Measurements from ENCODE around the gene SPEG. TPM values are rescaled to one million over a fixed set of nuclear protein-coding genes. Genes with fewer than 3 reads are reported as not detected.

The SPEG gene
- total RNA-seq, 2 donors from 2014 or later = 0.86 TPM; not detected in 1

DNA sequence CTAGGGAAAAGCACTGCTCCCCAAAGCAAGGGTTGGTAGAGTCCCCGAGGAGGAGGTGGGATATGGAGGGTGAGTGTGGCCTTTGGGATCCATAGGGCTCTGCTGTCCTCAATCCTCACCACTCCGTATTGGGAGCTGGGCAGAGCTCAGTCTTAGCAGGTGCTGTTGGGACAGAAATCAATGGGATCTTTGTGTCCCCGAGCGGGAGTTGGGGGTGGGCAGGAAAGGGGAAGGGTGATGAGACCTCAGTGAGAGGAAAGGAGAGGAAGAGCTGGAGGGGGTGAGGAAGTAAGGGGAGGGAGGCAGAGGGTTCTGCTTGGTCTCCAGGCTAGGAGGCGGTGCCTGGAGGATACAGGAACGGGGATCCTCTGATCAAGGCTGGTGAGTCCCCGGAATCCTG is 82.2 kb downstream of the SPEG start:
- Mint-ChIP-seq H3K4me1 (ENCODE audit: low read depth in 2 of 2) (peaks cover 4 to 16% of the 10 kb centered on the region in 2 donors), H3K36me3 (no peaks in the 10 kb centered on the region), H3K4me3 (no peak overlapping the region), H3K27me3 (peaks cover 68 to 78% of the 10 kb centered on the region in 2 donors), H3K27ac (no peak overlapping the region), H3K9me3 (no peaks in the 10 kb centered on the region)
- ATAC-seq = no peak
- no peak for DNase-seq (ENCODE audit: low spot score)

DNA sequence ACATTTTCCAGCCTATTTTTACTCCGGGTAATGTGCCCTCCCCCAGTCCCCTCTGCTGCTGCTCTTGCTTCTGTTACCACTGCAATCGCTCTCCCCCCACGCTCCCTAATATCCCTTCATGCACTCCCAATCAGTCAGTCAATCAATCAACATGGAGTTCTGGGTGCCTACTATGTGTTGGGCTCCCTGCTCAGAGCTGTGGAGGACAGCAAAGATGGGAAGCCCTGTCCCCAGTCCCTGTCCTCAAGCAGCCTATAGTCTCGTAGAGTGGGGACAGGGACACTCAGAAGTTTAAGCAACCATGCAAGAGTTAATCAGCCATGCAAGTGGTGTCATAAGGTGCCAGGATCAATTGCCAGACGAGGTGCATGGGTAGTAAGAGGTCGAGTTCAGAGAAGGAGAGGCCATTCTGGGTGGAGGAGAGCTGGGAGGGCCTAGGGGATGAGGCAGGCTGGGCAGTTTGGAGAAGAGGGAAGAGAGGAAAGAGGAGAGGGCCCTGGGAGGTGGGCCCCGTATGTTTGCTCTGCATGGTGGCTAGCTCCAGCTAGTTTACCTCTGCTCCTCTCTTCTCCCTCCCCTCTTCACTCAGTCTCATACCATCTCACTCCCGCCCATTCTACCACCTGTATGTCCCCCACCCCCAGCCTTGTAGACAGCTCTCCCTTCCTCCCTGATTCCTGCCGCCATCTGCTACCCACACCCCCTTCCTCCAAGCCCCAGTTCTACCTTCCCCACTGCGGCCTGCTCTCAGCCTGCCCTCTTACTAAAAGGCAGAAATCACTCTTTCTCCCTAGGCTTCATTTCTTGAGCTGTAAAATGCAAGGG is 83.5 kb downstream of the SPEG start:
- ATAC-seq = no peak

DNA sequence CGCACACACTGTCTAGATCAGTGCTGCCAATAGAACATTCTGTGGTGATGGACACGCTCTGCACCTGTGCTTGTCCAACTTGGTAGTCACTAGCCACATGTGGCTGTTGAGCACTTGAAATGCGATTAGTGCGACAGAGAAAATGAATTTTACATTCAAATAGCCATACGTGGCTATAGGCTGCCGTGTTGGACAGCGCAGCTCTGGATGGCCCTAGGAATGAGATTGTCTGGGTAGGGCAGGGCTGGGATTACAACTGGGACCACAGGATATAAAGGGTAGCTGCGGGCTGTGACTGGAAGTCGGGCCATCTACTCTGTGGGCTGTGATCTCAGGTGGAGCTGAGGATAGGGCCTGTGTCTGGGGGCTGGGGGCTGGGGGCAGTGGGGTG is 84.9 kb downstream of the SPEG start:
- Mint-ChIP-seq H3K9me3 (no peaks in the 10 kb centered on the region), H3K4me1 (ENCODE audit: low read depth in 2 of 2) (peaks cover 8 to 13% of the 10 kb centered on the region in 2 donors), H3K27me3 (peaks cover 64 to 77% of the 10 kb centered on the region in 2 donors), H3K4me3 (no peak overlapping the region), H3K27ac (no peak overlapping the region), H3K36me3 (no peaks in the 10 kb centered on the region)
- ATAC-seq = no peak
- DNase-seq (ENCODE audit: low spot score) = no peak

More for the DNA sequence above, 83.5 kb downstream of the SPEG start:
- no peak for DNase-seq (ENCODE audit: low spot score)
- no peak overlapping the region for H3K4me3 Mint-ChIP-seq
- no peaks in the 10 kb centered on the region for H3K9me3 Mint-ChIP-seq
- H3K36me3 Mint-ChIP-seq = no peaks in the 10 kb centered on the region
- H3K4me1 Mint-ChIP-seq (ENCODE audit: low read depth in 2 of 2) = peaks cover 8 to 17% of the 10 kb centered on the region in 2 donors
- peaks cover 64 to 78% of the 10 kb centered on the region in 2 donors for H3K27me3 Mint-ChIP-seq
- no peak overlapping the region for H3K27ac Mint-ChIP-seq

DNA sequence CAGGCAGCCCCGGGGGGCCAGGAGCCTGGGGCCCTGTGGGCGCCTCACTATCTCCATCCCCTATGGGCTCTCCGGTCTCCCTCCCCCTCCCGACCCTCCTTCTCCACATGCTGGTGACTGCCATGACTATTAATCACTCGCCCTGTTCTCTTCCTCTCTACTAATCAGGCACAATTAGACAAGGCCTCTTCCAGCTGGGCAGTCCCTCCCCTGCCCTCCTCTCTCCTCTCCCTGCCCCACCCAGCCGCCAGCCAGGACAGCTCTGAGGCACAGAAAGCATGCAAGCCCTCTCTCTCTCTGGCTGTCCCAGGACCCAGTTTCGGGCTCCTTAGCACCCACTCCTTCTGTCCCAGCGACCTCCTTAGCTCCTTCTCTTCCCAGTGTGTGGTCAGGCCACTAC is 85.4 kb downstream of the SPEG start:
- no peaks in the 10 kb centered on the region for H3K36me3 Mint-ChIP-seq
- no peak overlapping the region for H3K27ac Mint-ChIP-seq
- H3K27me3 Mint-ChIP-seq = peaks cover 68 to 79% of the 10 kb centered on the region in 2 donors
- no peaks in the 10 kb centered on the region for H3K9me3 Mint-ChIP-seq
- DNase-seq (ENCODE audit: low spot score) (no peak), ATAC-seq (no peak)
- peaks cover 8 to 13% of the 10 kb centered on the region in 2 donors for H3K4me1 Mint-ChIP-seq (ENCODE audit: low read depth in 2 of 2)
- H3K4me3 Mint-ChIP-seq = no peak overlapping the region

DNA sequence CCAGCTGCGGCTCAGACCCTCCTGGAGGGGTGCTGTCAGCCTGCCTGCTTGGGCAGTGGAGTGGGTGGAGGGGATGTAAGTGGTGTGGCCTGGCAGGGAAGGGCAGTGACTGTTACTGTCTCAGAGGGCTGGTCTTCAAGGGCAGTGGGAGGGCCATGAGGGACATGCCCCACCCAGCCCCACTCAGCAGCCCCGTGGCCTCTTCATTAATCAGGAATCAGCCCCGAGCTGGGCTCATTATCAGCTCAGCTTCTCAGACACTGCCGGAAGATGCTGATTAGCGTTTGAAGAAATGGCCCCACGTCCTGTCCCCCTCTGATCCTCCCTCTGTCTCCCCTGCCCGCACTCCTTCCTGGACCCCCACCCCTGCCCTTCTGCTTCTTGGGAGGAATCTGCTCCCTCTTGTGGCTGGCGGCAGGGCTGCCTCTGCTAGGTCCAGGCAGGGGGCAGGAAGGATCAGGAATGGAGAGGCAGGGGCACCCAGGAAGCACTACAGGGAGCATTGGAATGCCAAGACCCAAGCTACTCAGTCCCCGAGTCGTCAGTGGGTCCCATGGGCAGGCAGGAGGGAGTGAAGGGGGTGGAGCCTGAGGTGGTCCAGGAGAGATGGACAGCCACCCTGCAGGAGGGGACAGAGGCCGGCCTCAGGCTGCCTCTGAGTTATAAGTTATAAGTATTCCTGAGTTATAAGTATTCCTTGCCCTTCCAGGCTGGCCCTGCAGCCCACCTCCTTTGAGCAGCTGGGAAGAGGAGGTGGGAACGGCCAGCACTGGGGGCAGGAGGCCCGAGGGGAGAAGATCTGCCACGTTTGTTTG is 86.6 kb downstream of the SPEG start:
- ATAC-seq (no peak), DNase-seq (ENCODE audit: low spot score) (no peak)
- H3K27me3 Mint-ChIP-seq = peaks cover 70 to 82% of the 10 kb centered on the region in 2 donors
- H3K4me1 Mint-ChIP-seq (ENCODE audit: low read depth in 2 of 2) = peaks cover 8 to 13% of the 10 kb centered on the region in 2 donors
- no peaks in the 10 kb centered on the region for H3K36me3 Mint-ChIP-seq
- no peaks in the 10 kb centered on the region for H3K9me3 Mint-ChIP-seq
- H3K27ac Mint-ChIP-seq = no peak overlapping the region
- H3K4me3 Mint-ChIP-seq = no peak overlapping the region

DNA sequence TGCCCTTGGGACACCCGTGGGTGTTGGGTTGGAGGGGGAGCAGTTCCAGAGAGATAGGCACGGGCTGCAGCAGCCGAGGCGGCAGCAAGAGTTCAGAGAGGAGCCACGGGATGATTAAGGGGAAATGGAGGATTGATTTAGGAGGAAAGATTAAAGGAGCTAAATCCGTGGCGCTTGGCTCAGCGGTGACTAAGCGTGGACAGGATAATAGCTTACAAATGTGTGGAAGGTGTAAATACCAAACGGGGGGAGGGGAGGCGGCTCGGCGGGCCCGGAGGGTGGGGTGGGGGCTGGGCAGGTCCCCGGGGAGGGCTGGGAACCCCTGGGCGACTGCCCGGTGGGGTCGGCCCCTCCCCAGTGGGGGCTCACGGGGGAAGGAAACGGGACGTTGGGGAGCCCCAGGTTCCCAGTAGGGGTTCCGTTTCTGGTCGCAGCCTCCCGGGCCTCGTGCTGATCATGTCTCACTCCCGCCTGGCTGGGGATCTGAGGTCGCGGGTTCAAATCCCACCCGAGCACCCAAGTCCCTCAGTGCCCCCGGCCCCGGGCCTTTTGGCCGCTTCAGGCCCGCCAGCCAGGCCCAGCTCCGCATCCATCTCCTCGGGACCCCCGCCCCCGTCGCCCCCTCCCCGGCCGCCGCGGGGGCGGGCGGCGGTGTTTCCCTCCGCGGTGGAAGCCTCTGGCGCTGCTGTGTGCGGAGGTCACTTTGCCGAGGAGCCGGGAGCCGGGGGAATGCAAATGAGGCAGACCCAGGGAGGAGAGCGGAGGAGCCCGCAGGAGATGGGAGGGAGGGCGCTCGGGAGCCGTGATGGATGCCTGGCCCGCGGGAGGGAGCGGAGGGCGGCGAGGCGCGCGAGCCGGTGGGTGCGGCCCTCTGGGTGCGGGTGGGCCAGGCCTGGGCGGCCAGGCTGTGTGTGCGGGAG is 87.7 kb downstream of the SPEG start:
- H3K4me3 Mint-ChIP-seq = no peak overlapping the region
- H3K9me3 Mint-ChIP-seq = no peaks in the 10 kb centered on the region
- peaks cover 8 to 13% of the 10 kb centered on the region in 2 donors for H3K4me1 Mint-ChIP-seq (ENCODE audit: low read depth in 2 of 2)
- peaks cover 70 to 76% of the 10 kb centered on the region in 2 donors for H3K27me3 Mint-ChIP-seq
- no peaks in the 10 kb centered on the region for H3K36me3 Mint-ChIP-seq
- no peak overlapping the region for H3K27ac Mint-ChIP-seq
- ATAC-seq (no peak), DNase-seq (ENCODE audit: low spot score) (no peak)

DNA sequence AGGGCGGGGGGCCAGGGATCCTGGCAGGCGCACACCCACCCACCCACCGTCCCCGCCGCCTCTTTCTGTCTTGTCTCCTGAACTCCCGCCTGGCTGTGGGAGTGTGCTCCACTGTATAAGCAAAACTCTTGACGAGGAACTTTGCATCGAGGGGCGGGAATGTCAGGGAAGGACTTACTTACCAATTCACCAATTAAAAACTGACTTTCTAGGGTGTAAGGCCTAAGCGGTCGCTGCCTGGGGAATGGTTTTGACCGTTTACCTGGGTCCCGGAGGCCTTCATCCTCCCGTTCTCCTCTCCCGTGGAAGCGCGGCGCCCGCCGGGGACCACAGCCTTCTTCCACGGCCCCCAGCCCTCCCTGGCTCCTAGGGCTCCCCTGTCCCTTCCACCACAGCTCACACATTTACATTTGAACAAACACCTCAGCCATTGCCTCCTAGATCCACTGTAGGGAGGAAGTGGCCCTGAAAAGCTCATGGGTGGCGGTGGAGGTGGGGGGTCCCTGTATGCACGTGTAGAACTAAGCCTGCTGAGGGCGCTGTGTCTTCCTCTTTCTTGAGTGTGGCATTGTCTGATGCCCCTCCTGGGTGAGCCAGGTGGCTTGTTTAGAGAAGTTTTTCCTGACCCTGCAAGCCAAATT is 88.5 kb downstream of the SPEG start:
- peaks cover 8 to 13% of the 10 kb centered on the region in 2 donors for H3K4me1 Mint-ChIP-seq (ENCODE audit: low read depth in 2 of 2)
- no peak overlapping the region for H3K4me3 Mint-ChIP-seq
- H3K36me3 Mint-ChIP-seq = no peaks in the 10 kb centered on the region
- no peak overlapping the region for H3K27ac Mint-ChIP-seq
- peaks cover 66 to 68% of the 10 kb centered on the region in 2 donors for H3K27me3 Mint-ChIP-seq
- no peaks in the 10 kb centered on the region for H3K9me3 Mint-ChIP-seq
- DNase-seq (ENCODE audit: low spot score) (no peak), ATAC-seq (no peak)

DNA sequence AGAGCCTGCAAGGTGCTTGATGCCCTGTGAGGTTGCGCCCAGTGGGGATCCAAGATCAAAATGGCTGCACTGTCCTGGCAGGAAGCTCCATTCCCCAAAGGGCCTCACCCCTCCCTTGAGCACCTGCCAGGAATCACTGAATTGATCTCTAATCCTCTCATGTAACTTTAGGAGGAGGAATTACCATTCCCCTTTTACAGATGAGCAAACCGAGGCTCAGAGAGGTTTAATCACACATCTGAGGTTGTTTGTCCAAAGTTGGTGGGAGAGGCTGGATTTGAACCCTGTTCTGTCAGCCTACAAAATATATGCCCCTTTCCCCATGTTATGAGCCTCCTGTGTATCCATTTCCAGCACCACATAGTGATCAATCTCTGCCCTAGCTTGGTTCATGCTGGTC is 90.2 kb downstream of the SPEG start:
- Mint-ChIP-seq H3K4me3 (no peak overlapping the region), H3K9me3 (no peaks in the 10 kb centered on the region), H3K27me3 (peaks cover 64 to 67% of the 10 kb centered on the region in 2 donors), H3K27ac (no peak overlapping the region), H3K4me1 (ENCODE audit: low read depth in 2 of 2) (peaks cover 8 to 13% of the 10 kb centered on the region in 2 donors), H3K36me3 (no peaks in the 10 kb centered on the region)
- no peak for DNase-seq (ENCODE audit: low spot score)
- ATAC-seq = no peak

DNA sequence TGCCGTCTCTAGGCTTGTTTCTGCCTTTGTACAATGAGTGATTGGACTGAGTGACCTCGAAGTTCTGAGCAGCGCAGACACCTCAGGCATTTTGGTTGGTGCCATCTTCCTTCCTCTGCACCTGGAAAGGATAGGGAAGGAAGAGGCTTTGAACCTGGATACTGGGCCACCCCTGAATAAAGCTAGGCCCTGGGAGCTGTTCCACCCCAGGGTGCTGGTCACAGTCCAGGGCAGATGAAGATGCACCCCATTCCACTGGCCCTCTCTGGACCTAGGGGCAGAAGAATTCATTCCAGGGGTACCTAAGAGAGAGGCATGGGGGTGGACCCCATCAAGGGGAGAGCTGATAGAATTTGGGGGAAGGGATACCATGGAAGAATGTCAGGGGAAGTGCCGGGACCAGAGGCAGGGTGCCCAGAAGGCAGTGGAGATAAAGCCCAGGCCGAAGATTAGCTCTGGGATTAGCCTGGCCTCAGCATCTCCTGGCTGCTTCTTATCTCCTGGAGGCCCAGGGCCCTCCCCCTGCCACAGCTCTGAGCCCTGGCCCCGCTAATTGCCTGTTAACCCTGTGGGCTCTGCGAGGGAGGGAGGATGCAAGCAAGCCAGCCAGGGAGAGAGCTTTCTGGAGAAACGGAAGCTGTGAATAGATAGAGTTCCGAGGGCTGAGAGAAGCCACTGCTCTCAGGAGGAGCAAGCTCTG is 91.0 kb downstream of the SPEG start:
- DNase-seq (ENCODE audit: low spot score) (no peak), ATAC-seq (no peak)
- H3K27me3 Mint-ChIP-seq = peaks cover 64% of the 10 kb centered on the region in 2 donors
- H3K27ac Mint-ChIP-seq = no peak overlapping the region
- peaks cover 8 to 17% of the 10 kb centered on the region in 2 donors for H3K4me1 Mint-ChIP-seq (ENCODE audit: low read depth in 2 of 2)
- H3K4me3 Mint-ChIP-seq = no peak overlapping the region
- H3K36me3 Mint-ChIP-seq = no peaks in the 10 kb centered on the region
- no peaks in the 10 kb centered on the region for H3K9me3 Mint-ChIP-seq

DNA sequence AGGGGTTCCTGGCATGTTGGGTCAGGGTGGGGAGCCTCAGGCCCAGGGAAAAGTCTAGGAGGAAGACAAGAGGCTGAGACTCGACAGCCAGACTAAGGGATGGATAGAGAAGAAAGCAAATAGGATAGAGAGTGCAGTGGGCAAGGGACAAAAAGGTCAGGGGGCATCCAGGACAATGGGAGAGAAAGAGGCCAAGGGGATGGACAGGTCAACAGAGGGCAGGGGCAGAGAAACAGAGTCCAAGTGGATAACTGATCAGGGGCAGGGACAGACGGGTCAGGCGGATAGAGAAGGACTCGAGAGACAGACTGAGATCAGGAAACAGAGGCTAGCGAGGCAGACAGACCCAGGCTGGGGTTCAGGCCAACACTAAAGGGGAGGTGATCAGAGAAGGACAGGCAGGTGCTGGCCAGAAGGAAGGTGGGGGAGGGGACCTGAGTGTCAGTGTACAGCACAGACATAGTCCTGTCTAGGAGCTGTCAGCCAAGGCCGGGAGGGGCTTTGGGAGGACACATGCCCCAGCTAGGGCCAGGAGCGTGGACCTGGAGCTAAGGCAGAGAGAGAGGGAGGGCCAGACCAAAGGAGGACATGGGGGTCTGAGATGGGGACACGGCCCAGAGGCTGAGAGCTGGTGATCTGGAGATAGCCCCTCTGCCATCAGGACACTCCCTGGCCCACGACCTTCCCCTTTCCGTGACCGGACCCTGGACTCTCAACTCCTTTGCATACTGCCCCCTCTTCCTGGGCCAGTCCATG is 91.9 kb downstream of the SPEG start:
- H3K27me3 Mint-ChIP-seq = peaks cover 60 to 69% of the 10 kb centered on the region in 2 donors
- no peak overlapping the region for H3K4me3 Mint-ChIP-seq
- no peak for ATAC-seq
- H3K36me3 Mint-ChIP-seq = no peaks in the 10 kb centered on the region
- DNase-seq (ENCODE audit: low spot score) = no peak
- H3K9me3 Mint-ChIP-seq = no peaks in the 10 kb centered on the region
- peaks cover 7 to 14% of the 10 kb centered on the region in 2 donors for H3K4me1 Mint-ChIP-seq (ENCODE audit: low read depth in 2 of 2)
- no peak overlapping the region for H3K27ac Mint-ChIP-seq

DNA sequence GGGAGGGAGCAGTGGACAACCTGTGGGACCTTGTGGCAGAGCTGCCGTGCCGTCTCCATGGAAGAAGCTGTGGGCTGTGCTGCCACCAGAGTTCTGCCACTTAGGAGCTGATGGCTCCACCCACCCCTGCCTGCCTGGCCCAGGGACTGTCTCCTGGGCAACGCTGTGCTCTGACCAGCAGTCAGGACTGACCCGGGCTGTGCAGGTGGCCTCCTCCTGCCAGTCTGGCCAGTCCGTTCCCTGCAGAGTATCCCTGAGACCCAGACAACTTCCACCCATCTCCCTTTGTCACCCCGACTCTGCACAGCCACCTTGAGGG is 92.4 kb downstream of the SPEG start:
- Mint-ChIP-seq H3K4me3 (no peak overlapping the region), H3K27ac (no peak overlapping the region), H3K4me1 (ENCODE audit: low read depth in 2 of 2) (peaks cover 2 to 9% of the 10 kb centered on the region in 2 donors), H3K36me3 (no peaks in the 10 kb centered on the region), H3K9me3 (no peaks in the 10 kb centered on the region), H3K27me3 (peaks cover 54 to 65% of the 10 kb centered on the region in 2 donors)
- DNase-seq (ENCODE audit: low spot score) (no peak), ATAC-seq (no peak)

DNA sequence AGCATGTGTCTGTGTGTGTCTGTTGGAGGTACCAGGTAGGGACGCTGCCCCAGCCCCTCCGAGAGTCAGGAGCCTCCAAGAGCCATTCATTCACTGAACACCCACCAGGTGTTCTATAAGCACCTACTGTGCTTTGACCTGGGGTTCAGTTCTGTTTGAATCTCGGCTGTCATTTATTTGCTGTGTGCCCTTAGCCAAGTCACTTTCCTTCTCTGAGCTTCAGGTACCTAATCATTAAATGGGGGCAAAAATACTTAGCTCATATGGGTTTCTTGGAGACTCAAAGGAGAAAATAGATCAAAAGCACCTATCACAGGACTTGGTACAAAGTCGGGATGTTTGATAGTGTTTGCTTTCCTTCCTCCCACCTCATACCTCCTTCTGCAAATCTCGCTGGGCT is 92.8 kb downstream of the SPEG start:
- Mint-ChIP-seq H3K27ac (no peak overlapping the region), H3K27me3 (peaks cover 53 to 61% of the 10 kb centered on the region in 2 donors)
- ATAC-seq = no peak

More for the DNA sequence above, 92.8 kb downstream of the SPEG start:
- H3K4me3 Mint-ChIP-seq = no peak overlapping the region
- DNase-seq (ENCODE audit: low spot score) = no peak
- H3K9me3 Mint-ChIP-seq = no peaks in the 10 kb centered on the region
- peaks cover 0 to 7% of the 10 kb centered on the region in 2 donors for H3K4me1 Mint-ChIP-seq (ENCODE audit: low read depth in 2 of 2)
- no peaks in the 10 kb centered on the region for H3K36me3 Mint-ChIP-seq

All from natural killer cell treated with Interleukin-12 subunit alpha and Interleukin-12 subunit beta and Interleukin-15 and Interleukin-18, amount 100 ng/mL, for 72 hours (primary cell).